ENCODE measurements around the gene C5.
A peak's percentile ranks its signal among the peaks of the same experiment; 100 is the strongest.
"Not testable (repeated sequence)": the region's sequence is repeated elsewhere in the genome, so short reads cannot be mapped to it uniquely, and the experiment has no call there.

C5 gene

GRCh38 chr9:120979797-120980196, 70.3 kb downstream of the C5 start:
- no peak for DNase-seq (ENCODE audit: low spot score)

GRCh38 chr9:120978987-120979386, 71.1 kb downstream of the C5 start:
- DNase-seq (ENCODE audit: low spot score), result no peak

GRCh38 chr9:120977321-120977720, 72.8 kb downstream of the C5 start:
- no peak for DNase-seq (ENCODE audit: low spot score)

GRCh38 chr9:120974921-120975320, 75.2 kb downstream of the C5 start:
- peak; percentile 10 for DNase-seq (ENCODE audit: low spot score)

- no peak for DNase-seq (ENCODE audit: low spot score)
Measured at GRCh38 chr9:120974181-120974580, 75.9 kb downstream of the C5 start.

GRCh38 chr9:120971938-120972337, 78.1 kb downstream of the C5 start:
- no peak for DNase-seq (ENCODE audit: low spot score)

- not testable (repeated sequence) for DNase-seq (ENCODE audit: low spot score)
Measured at GRCh38 chr9:120971471-120971870, 78.6 kb downstream of the C5 start.

- DNase-seq (ENCODE audit: low spot score), result no peak
Measured at GRCh38 chr9:120970244-120970643, 79.8 kb downstream of the C5 start.

GRCh38 chr9:120966013-120966369, 84.1 kb downstream of the C5 start:
- no peak for DNase-seq (ENCODE audit: low spot score)

- no peak for DNase-seq (ENCODE audit: low spot score)
Measured at GRCh38 chr9:120965344-120966012, 84.6 kb downstream of the C5 start.

- DNase-seq (ENCODE audit: low spot score), result no peak
Measured at GRCh38 chr9:120961936-120962335, 88.1 kb downstream of the C5 start.

- no peak for DNase-seq (ENCODE audit: low spot score)
Measured at GRCh38 chr9:120960001-120960400, 90.1 kb downstream of the C5 start.

GRCh38 chr9:120956862-120957261, 93.2 kb downstream of the C5 start:
- DNase-seq (ENCODE audit: low spot score), result no peak

- DNase-seq (ENCODE audit: low spot score), result no peak
Measured at GRCh38 chr9:120951960-120952618, 98.0 kb downstream of the C5 start.

GRCh38 chr9:120950421-120951388, 99.4 kb downstream of the C5 start:
- no peak for DNase-seq (ENCODE audit: low spot score)

GRCh38 chr9:120949290-120949689, 100.8 kb downstream of the C5 start:
- DNase-seq (ENCODE audit: low spot score), result no peak

- no peak for DNase-seq (ENCODE audit: low spot score)
Measured at GRCh38 chr9:120948824-120949223, 101.3 kb downstream of the C5 start.

- no peak for DNase-seq (ENCODE audit: low spot score)
Measured at GRCh38 chr9:120947222-120947621, 102.9 kb downstream of the C5 start.

GRCh38 chr9:120946259-120946658, 103.8 kb downstream of the C5 start:
- no peak for DNase-seq (ENCODE audit: low spot score)

- DNase-seq (ENCODE audit: low spot score), result no peak
Measured at GRCh38 chr9:120944948-120945347, 105.1 kb downstream of the C5 start.

- no peak for DNase-seq (ENCODE audit: low spot score)
Measured at GRCh38 chr9:120944434-120944843, 105.6 kb downstream of the C5 start.

GRCh38 chr9:120942186-120943001, 107.7 kb downstream of the C5 start:
- DNase-seq (ENCODE audit: low spot score), result no peak
